ENCODE results near the gene CENPT.
A peak's percentile ranks its signal among the peaks of the same experiment; 100 is the strongest.

The CENPT gene, protein sequence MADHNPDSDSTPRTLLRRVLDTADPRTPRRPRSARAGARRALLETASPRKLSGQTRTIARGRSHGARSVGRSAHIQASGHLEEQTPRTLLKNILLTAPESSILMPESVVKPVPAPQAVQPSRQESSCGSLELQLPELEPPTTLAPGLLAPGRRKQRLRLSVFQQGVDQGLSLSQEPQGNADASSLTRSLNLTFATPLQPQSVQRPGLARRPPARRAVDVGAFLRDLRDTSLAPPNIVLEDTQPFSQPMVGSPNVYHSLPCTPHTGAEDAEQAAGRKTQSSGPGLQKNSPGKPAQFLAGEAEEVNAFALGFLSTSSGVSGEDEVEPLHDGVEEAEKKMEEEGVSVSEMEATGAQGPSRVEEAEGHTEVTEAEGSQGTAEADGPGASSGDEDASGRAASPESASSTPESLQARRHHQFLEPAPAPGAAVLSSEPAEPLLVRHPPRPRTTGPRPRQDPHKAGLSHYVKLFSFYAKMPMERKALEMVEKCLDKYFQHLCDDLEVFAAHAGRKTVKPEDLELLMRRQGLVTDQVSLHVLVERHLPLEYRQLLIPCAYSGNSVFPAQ

DNA sequence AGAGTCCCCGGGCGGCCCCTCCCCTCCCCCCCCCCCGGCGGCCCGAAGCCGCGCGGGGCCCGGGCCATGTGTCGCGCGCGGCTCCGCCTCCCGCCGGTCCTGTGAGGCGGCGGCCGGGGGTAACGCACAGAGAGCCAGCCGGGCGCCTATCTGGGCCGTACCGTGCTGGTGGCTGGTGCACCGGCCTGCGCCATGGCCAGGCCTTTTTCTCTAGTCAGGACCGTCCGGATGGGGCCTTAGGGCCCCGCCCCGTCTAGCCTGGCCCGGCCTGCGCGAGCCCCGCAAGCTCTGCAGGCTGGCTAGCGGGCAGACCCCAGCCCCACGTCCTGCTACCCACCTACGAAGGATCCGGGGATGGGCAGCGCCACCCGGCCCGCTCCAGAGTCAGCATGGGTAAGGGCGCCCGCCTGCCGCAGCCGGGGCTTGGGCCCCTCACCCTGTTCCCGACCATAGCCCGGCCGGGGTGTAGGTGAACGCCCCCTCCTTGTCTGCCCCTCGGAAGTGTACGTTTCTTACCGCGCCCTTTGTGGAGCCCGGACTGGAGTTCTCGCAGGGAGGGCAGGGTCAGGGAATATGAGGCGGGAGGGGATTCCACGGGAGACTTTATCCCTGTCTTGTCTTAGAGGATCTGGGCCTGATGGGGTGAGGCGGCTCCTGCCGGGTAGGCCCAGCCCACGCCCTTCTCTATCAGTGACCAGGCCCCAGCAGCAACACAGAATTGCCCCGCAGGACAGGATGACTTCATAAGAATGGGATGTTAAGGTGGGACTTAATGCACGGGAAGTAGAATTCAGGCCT lies at the start of gene CENPT:
TSS of gene CENPT (minus strand) at position 630 of the 798 bp plus-strand sequence. CDS start 13,834 bp downstream, outside the sequence.
- no peak for DNase-seq

DNA sequence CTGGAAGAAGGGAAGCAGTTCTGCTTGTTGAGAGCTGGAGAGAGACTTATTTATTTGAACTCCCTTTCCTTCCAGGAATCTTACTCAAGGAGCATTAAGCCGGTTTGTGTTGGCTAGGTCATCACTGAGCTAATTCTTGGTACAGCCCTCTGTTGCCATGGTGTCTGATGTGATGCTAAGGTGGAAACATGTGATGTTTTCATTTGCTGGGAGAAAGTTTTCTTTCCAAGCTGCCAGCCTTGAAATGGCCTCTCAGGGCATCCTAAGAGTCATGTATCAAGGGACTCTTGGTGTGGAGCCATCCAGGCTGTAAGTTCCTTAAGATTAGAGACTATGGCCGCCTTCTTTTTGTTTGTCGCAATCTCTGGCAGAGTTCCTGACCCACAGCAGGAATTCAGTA lies 49.7 kb upstream of the CENPT start:
- DNase-seq: no peak

DNA sequence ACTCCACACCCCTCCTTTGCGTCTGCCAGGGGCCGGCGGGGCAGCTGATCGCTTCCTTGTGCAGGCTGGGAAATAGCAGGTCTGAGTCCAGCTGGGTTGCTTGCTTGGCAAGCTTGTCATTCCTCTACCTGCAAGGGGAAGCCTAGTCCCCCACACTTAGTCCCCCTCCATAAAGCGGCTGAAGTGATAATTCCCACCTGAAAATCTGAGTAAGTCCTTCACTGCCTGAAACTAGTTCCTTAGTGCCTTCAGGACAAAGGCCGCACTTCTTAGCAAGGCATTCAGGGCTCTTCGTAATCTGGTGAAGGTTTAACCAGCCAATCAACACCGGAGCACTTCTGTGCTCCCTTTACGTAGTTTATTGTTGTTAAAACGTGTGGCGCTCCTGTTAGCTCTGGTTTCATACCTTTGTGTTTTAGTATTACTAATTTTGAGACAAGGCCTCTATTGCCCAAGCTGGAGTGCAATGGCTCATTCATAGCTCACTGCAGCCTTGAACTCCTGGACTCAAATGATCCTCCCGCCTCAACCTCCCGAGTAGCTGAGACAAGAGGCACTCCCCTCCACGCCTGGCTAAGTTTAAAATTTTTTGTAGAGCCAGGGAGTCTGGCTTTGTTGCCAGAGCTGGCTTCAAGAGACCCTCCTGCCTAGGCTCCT lies 46.4 kb upstream of the CENPT start:
- DNase-seq: peak; percentile 15

DNA sequence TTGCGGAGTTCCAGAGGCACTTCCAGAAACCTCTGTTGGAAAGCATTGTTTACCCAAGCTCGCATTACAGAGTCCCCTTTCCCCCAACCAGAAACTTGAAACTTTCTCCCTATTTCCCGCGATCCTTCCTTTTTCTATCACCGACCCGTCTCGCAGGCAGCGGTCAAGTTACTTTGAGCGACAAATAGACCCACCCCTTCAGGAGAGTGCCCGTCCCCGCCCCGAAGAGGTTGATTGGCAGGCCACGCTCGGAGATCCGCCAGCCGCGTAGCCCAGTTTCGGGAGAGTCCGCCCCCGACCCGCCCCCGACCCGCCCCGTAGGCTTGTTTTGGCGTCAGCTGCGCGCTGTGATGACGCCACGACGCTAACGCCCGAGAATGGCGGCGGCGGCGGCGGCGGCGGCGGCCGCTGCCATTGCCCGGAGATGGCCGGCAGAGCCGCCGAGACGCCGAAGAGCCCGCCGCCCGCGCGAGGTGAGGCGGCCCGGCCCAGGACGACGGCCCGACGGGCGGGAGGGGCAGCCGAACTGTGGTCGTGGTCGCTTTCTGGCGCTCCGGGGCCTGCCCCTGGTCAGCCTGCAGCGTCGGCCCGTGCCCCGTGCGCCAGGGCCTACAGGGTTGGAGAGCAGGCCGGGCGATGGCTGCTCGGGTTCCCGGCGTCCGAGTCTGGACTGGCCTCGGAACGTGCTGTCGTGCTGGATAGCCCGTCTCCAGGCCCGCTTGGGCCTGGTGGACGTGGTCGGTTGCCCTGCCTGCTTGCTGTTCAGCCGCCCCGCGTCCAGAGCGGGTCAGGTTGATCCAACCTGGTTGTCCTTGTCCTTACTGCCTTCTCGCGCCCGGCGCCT lies 45.6 kb upstream of the CENPT start, which contains the start of gene PSKH1:
TSS of gene PSKH1 (plus strand) at position 356 of the 844 bp plus-strand sequence. CDS start 15,496 bp downstream, outside the sequence.
- peak; percentile 96 for DNase-seq

DNA sequence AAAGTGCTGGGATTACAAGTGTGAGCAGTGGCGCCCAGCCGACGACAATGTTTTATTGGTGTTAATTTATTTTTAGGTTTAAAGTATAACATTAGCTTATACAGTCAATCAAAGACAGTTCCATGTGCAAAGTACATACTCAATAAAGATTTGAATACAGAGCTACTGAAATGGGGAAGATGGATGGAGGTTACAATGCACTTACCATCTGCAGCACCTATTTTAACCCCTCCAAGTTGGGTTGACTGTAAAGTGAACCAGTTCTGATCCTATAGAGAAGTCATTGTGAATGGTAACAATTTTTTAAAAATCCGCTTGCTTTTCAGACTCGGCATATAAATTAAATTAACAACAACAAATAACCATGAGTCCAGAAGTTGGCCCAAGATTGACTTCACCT lies 44.9 kb upstream of the CENPT start:
- DNase-seq: no peak

DNA sequence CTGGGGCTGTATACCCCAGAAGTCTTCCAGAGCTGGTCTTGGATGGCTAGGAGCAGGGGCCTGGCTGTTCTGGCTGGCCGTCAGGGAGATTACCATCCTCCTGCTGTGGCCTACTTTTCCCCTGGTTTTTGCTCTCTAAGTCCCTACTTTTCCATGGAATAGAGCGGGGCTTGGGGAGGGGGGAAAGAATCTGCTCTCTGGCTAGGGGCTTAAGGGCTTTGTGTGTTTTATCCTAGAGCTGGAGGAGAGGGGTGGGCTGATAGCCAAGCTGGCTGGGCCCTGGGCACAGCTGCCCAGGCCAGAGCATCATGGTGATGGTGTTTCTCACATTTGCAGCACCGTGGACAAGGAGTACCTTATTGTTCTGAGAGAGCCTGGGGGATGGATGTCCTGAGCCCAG lies 40.8 kb upstream of the CENPT start:
- DNase-seq: no peak

DNA sequence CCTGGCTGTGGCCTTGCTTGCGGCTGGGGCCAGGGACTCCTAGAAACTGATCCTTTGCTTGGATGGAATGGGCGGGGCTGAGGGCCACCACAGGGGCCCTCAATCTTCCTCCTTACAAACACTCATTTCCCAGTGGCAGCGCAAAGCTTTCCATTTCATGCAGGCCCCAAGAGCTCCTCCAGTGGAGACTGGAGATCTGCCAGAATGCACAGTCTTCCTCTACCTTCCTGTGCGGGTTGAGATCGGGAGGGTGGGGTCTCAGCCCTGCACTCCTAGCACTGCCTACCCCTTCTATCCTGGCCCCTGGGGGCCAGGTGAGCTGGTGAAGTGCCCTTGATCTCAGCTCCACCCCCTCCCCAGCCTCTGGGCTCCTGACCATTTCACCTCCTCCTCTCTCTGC lies 38.9 kb upstream of the CENPT start:
- DNase-seq: no peak

DNA sequence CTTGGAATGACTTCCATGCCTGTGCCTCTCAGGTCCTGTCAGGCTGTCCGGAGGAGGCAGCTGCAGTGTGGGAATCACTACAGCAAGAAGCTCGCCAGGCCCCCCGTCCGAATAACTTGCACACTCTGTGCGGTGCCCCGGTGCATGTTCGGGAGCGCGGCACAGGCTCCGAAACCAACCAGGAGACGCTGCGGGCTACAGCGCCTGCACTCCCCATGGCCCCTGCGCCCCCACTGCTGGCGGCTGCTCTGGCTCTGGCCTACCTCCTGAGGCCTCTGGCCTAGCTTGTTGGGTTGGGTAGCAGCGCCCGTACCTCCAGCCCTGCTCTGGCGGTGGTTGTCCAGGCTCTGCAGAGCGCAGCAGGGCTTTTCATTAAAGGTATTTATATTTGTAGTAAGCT lies 38.5 kb upstream of the CENPT start:
- DNase-seq: no peak

DNA sequence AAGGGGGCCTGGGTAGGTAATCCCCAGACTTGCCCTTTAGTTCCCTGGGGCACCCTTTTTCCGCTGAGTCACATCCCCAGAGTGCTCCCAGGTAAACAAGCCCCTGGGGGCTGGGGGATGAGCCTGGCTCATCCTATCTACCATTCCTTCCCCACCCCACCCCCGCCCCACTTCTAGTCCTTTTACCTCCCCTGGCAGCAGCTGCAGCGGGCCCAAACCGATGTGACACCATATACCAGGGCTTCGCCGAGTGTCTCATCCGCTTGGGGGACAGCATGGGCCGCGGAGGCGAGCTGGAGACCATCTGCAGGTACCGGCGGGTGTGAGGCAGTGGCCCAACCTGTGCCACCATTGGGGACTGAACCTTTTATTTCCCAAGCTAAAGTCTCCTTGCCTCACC lies 38.1 kb upstream of the CENPT start:
- no peak for DNase-seq

GRCh38 chr16:67884684-67885083 lies 37.2 kb upstream of the CENPT start, which contains the start of gene NRN1L:
TSS of gene NRN1L (plus strand) at chr16:67884885. CDS start at chr16:67884904, 19 bp downstream.
- no peak for DNase-seq

GRCh38 chr16:67883872-67884261 lies 36.4 kb upstream of the CENPT start:
- DNase-seq: peak; percentile 72

DNA sequence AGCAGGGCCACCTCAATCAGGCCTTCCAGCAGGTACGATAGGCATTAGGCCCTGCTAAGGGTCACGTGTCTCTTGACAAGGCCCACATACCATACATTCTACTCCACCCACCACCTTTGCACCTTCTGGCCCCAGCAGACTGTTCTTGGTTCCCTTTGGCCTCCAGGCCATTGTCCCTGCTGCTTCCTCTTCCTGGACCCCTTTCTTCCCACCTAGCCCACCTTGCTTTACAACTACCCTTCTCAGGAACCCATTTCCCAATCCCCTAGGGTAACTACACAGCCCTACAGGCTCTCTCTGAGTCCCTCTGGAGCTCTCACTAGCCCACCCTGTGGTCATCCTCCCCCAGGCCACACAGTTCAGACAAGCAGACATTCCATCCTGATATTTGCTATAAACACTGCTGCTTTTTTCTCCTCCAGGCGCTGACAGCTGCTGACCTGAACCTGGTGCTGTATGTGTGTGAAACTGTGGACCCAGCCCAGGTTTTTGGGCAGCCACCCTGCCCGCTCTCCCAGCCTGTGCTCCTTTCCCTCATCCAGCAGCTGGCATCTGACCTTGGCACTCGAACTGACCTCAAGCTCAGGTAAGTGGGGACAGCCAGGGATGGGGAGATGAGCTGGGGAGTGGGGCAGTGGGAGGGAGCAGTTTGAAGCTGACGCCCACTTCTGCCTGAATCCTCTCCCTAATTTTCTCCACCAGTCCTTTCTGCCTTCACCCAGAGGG lies 35.8 kb upstream of the CENPT start:
- DNase-seq: no peak

- DNase-seq: no peak
Observed at GRCh38 chr16:67882374-67883145, 35.1 kb upstream of the CENPT start.

- DNase-seq: no peak
Observed at GRCh38 chr16:67881621-67882161, 34.2 kb upstream of the CENPT start.

DNA sequence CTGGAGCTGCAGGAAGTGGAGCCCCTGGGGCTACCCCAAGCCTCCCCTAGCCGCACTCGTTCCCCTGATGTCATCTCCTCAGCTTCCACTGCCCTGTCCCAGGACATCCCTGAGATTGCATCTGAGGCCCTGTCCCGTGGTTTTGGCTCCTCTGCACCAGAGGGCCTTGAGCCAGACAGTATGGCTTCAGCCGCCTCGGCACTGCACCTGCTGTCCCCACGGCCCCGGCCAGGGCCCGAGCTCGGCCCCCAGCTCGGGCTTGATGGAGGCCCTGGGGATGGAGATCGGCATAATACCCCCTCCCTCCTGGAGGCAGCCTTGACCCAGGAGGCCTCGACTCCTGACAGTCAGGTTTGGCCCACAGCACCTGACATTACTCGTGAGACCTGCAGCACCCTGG lies 33.1 kb upstream of the CENPT start:
- DNase-seq: no peak

GRCh38 chr16:67879936-67880335 lies 32.4 kb upstream of the CENPT start:
- DNase-seq: no peak

DNA sequence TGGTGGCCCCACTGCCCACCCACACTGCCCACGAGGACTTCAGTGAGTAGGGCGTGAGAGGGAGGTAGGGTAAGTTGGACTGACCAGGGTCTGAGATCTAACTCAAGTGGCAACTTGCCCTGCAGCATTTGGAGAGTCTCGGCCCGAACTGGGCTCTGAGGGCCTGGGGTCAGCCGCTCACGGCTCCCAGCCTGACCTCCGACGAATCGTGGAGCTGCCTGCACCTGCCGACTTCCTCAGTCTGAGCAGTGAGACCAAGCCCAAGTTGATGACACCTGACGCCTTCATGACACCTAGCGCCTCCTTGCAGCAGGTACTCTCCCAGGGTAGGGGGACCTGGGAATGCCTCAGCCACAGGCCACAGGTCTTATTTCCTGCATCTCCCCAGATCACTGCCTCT lies 32.0 kb upstream of the CENPT start:
- DNase-seq: no peak

DNA sequence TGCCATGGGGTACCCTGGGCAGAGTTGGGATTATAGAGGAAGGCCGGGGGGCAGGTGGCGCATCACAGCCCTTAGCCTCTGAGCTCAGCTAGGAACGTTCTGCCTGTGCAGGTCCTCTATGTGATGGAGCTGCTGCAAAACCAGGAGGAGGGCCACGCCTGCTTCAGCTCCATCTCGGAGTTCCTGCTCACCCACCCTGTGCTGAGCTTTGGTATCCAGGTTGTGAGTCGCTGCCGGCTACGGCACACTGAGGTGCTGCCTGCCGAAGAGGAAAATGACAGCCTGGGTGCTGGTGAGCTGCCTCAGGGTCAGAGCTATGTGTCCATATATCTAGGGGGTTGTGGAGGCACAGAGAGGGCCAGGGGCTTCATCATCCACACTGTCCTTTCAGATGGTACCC lies 31.4 kb upstream of the CENPT start:
- no peak for DNase-seq

DNA sequence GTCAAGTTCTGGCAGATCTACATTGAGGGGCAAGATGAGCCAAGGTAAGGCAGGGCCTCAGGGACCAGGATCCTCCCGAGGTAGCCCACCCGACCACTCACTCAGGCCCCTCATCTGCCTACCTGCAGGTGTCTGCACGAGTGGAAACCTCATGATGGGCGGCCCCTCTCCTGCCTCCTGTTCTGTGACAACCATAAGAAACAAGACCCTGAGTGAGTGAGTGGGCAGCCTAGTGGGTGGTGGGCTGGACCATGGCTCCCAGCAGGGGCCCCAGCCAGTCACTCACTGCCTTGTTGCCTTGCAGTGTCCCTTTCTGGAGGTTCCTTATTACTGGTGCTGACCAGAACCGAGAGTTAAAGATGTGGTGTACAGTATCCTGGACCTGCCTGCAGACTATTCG lies 30.7 kb upstream of the CENPT start:
- no peak for DNase-seq

DNA sequence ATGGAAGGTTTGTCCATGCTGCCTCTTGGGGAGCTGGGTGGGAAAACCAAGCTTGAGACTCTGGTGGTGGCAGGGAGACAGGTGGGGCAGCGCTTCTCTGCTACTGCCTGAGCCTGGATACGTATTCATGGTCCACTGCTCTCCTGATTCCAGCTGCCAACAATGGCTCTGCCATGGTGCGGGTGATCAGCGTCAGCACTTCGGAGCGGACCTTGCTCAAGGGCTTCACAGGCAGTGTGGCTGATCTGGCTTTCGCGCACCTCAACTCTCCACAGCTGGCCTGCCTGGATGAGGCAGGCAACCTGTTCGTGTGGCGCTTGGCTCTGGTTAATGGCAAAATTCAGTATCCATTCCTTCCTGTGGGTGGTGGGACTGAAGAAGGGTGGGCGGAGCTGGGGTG lies 29.6 kb upstream of the CENPT start:
- no peak for DNase-seq

All from stimulated activated CD4-positive, alpha-beta T cell treated with anti-CD3 and anti-CD28 coated beads, Interleukin-4, amount 100 ng/mL, for 24 hours (primary cell).